ENCODE data around the gene CHKA.

DNA sequence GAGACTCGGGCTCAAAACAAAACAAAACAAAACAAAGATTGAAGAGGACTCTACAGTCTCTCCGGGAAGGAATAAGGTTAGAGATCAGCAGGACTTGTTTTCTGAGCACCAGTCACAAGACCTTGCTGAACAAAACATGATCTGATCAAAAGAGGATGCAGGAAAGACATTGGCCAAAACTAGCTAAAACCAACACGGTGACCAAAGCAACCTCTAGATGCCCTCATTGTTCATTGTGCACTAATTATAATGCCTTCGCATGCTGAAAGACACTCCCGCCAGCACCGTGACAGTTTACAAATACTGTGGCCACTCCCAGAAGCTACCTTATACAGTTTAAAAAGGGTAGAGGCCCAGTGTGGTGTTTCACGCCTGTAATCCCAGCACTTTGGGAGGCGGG lies 15.7 kb upstream of the CHKA start:
- TF ChIP-seq, protein P1, sequence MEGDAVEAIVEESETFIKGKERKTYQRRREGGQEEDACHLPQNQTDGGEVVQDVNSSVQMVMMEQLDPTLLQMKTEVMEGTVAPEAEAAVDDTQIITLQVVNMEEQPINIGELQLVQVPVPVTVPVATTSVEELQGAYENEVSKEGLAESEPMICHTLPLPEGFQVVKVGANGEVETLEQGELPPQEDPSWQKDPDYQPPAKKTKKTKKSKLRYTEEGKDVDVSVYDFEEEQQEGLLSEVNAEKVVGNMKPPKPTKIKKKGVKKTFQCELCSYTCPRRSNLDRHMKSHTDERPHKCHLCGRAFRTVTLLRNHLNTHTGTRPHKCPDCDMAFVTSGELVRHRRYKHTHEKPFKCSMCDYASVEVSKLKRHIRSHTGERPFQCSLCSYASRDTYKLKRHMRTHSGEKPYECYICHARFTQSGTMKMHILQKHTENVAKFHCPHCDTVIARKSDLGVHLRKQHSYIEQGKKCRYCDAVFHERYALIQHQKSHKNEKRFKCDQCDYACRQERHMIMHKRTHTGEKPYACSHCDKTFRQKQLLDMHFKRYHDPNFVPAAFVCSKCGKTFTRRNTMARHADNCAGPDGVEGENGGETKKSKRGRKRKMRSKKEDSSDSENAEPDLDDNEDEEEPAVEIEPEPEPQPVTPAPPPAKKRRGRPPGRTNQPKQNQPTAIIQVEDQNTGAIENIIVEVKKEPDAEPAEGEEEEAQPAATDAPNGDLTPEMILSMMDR (IDR thresholded peaks at IDR 0.05; ENCODE audit: borderline replicate concordance, extremely low read depth, low read length, poor library complexity, severe bottlenecking), result no peak
- TF ChIP-seq EZH2 (IDR thresholded peaks at IDR 0.05; ENCODE audit: borderline replicate concordance, low read depth, low read length, severe bottlenecking), result no peak

Measured in DND-41 (cell line).